ENCODE results near the gene CLEC18A. TPM values are rescaled to one million over a fixed set of nuclear protein-coding genes. Genes with fewer than 3 reads are reported as not detected.
"Not testable (repeated sequence)": the region's sequence is repeated elsewhere in the genome, so short reads cannot be mapped to it uniquely, and the experiment has no call there.

Gene CLEC18A
- total and polyA plus RNA-seq, 9 donors = 0.29 to 1.1 (median 0.53) TPM; not detected in 1

GRCh38 chr16:70012951-70013350 lies 61.8 kb downstream of the CLEC18A start:
- not testable (repeated sequence) for H3K9me3 ChIP-seq (replicated peaks; ENCODE audit: control insufficient read depth, low read depth, low read length); H3K4me3 ChIP-seq (ENCODE audit: low read length); H3K27me3 ChIP-seq (ENCODE audit: control insufficient read depth, insufficient read depth, low read length); H3K36me3 ChIP-seq (ENCODE audit: control insufficient read depth, insufficient read depth, low read length); DNase-seq; H3K4me1 ChIP-seq (ENCODE audit: control insufficient read depth, insufficient read depth, low read length); H3K27ac ChIP-seq (ENCODE audit: low read length)
- WGBS (ENCODE audit: insufficient coverage) = 59% methylated on average over 9 of the region's 11 CpGs

Other genes with a start within 250 kb of the CLEC18A start
- gene NQO1, start 224.8 kb upstream of the CLEC18A start, total RNA-seq = 8.2 TPM
- gene NQO1, start 224.8 kb upstream of the CLEC18A start, polyA plus RNA-seq (ENCODE audit: insufficient read depth in 1 of 8, insufficient read length in 8 of 8, low replicate concordance in 1 of 8) = 10 to 100 TPM in 3 of 8 donors, 1 to 10 TPM in 5; 7.0 to 13.2 (median 9.2) TPM
- gene NOB1, start 196.4 kb upstream of the CLEC18A start, total RNA-seq = 16.2 TPM
- 10 to 100 TPM; 40.9 to 56.6 (median 47.5) TPM for gene NOB1, start 196.4 kb upstream of the CLEC18A start, polyA plus RNA-seq (ENCODE audit: insufficient read depth in 1 of 8, insufficient read length in 8 of 8, low replicate concordance in 1 of 8)
- 14.3 TPM for gene WWP2, start 189.0 kb upstream of the CLEC18A start, total RNA-seq
- gene WWP2, start 189.0 kb upstream of the CLEC18A start, polyA plus RNA-seq (ENCODE audit: insufficient read depth in 1 of 8, insufficient read length in 8 of 8, low replicate concordance in 1 of 8) = 10 to 100 TPM; 15.3 to 19.7 (median 17.0) TPM
- 14.2 TPM for gene PDPR, start 163.0 kb downstream of the CLEC18A start, total RNA-seq
- gene PDPR, start 163.0 kb downstream of the CLEC18A start, polyA plus RNA-seq (ENCODE audit: insufficient read depth in 1 of 8, insufficient read length in 8 of 8, low replicate concordance in 1 of 8) = 10 to 100 TPM; 14.1 to 29.7 (median 18.7) TPM
- 0.35 TPM for gene CLEC18C, start 222.5 kb downstream of the CLEC18A start, total RNA-seq
- 1 to 10 TPM in 1 of 8 donors, under 1 TPM in 7; 0.04 to 1.3 (median 0.37) TPM for gene CLEC18C, start 222.5 kb downstream of the CLEC18A start, polyA plus RNA-seq (ENCODE audit: insufficient read depth in 1 of 8, insufficient read length in 8 of 8, low replicate concordance in 1 of 8)

Measured in muscle of leg (tissue), 11 donors.